IMR-90 (cell line): ENCODE data around the gene STX7. TPM values are rescaled to one million over a fixed set of nuclear protein-coding genes. Genes with fewer than 3 reads are reported as not detected.
A peak's percentile ranks its signal among the peaks of the same experiment; 100 is the strongest.

ENCODE experiments used
- ATAC-seq: fragments of 200-7000 bp; cut with Tn5 transposase; 2 replicates; pipeline ENCODE4 v1.9.1; 2020; ENCODE audit warnings: low read depth, mild to moderate bottlenecking, moderate library complexity
- BruUV-seq: library from RNA; stranded (reverse); fragments of 400-500 nt; replicated peaks from 2 replicates; lab custom pipeline; 2021; lab: Mats Ljungman, UMichigan
- CTCF ChIA-PET: fragments of 300-600 bp; formaldehyde crosslinking; extraction: SDS; loops from one replicate; lab custom pipeline; 2021; ENCODE audit warnings: antibody characterized with exemption; lab: Yijun Ruan, JAX
- POLR2A ChIA-PET: fragments of 300-600 bp; sonication (Branson Sonifier 250); formaldehyde crosslinking; loops from one replicate; lab custom pipeline; 2022; ENCODE audit warnings: antibody characterized with exemption; ENCODE audit not compliant: unreplicated experiment; lab: Charles Lee
- DNase-seq: peaks from one replicate; pipeline ENCODE4 v3.0.0; 2013
- H2AFZ ChIP-seq: replicated peaks from 2 replicates; pipeline ENCODE3; 2013; ENCODE audit warnings: low read length, mild to moderate bottlenecking; ENCODE audit not compliant: poor library complexity
- H2AK5ac ChIP-seq: 2 replicates; pipeline ENCODE4 v1.6.1; 2013; ENCODE audit warnings: low read depth, low read length, inconsistent platforms
- H2AK9ac ChIP-seq: replicated peaks from 2 replicates; pipeline ENCODE3; 2013; ENCODE audit warnings: mild to moderate bottlenecking, low read depth, low read length, moderate library complexity; ENCODE audit not compliant: poor library complexity
- H2BK120ac ChIP-seq: 2 replicates; pipeline ENCODE4 v1.6.1; 2013; ENCODE audit warnings: low read depth, low read length, inconsistent platforms
- H2BK15ac ChIP-seq: 3 replicates; pipeline ENCODE4 v1.6.1; 2013; ENCODE audit warnings: low read depth, low read length, inconsistent platforms
- H2BK20ac ChIP-seq: 2 replicates; pipeline ENCODE4 v1.6.1; 2013; ENCODE audit warnings: low read depth, mild to moderate bottlenecking, inconsistent platforms, low read length, moderate library complexity
- H2BK5ac ChIP-seq: 2 replicates; pipeline ENCODE4 v1.6.1; 2013; ENCODE audit warnings: mild to moderate bottlenecking, low read depth, low read length, inconsistent platforms; ENCODE audit not compliant: poor library complexity, severe bottlenecking
- H3K14ac ChIP-seq: replicated peaks from 2 replicates; pipeline ENCODE4 v1.6.1; 2013; ENCODE audit warnings: low read depth, low read length, inconsistent platforms
- H3K18ac ChIP-seq: 2 replicates; pipeline ENCODE4 v1.6.1; 2013; ENCODE audit warnings: low read depth, low read length, control low read depth
- H3K23ac ChIP-seq: 2 replicates; pipeline ENCODE4 v1.6.1; 2013; ENCODE audit warnings: low read depth, low read length, inconsistent platforms
- H3K27ac ChIP-seq: 2 replicates; pipeline ENCODE4 v1.5.1; 2013; ENCODE audit warnings: mild to moderate bottlenecking, control low read depth, low read length; ENCODE audit not compliant: insufficient read depth
- H3K27me3 ChIP-seq: 2 replicates; pipeline ENCODE4 v1.6.1; 2013; ENCODE audit warnings: low read length; ENCODE audit not compliant: control insufficient read depth, insufficient read depth
- H3K36me3 ChIP-seq: 2 replicates; pipeline ENCODE4 v1.6.1; 2013; ENCODE audit warnings: low read length, mixed read lengths; ENCODE audit not compliant: control insufficient read depth, insufficient read depth
- H3K4ac ChIP-seq: 2 replicates; pipeline ENCODE4 v1.6.1; 2013; ENCODE audit warnings: low read depth, low read length, inconsistent platforms
- H3K4me1 ChIP-seq: 2 replicates; pipeline ENCODE4 v1.6.1; 2013; ENCODE audit warnings: low read length, mixed read lengths; ENCODE audit not compliant: control insufficient read depth, insufficient read depth
- H3K4me2 ChIP-seq: 2 replicates; pipeline ENCODE4 v1.6.1; 2013; ENCODE audit warnings: low read depth, mild to moderate bottlenecking, control low read depth, low read length, moderate library complexity
- H3K4me3 ChIP-seq: 2 replicates; pipeline ENCODE4 v1.5.1; 2013; ENCODE audit warnings: low read depth, mild to moderate bottlenecking, control low read depth, low read length, moderate library complexity; ENCODE audit not compliant: insufficient read depth
- H3K56ac ChIP-seq: 2 replicates; pipeline ENCODE4 v1.6.1; 2013; ENCODE audit warnings: low read length, inconsistent platforms; ENCODE audit not compliant: insufficient read depth; ENCODE audit errors: extremely low read depth
- H3K79me1 ChIP-seq, 2 experiments: 2 replicates each; pipeline ENCODE4 v1.6.1; 2013; ENCODE audit warnings: low read length in 2 of 2, inconsistent platforms in 1 of 2, low read depth in 1 of 2
- H3K9ac ChIP-seq: 2 replicates; pipeline ENCODE4 v1.6.1; 2013; ENCODE audit warnings: low read depth, low read length, control low read depth
- H3K9me1 ChIP-seq: 2 replicates; pipeline ENCODE4 v1.6.1; 2013; ENCODE audit warnings: low read length, inconsistent platforms; ENCODE audit not compliant: insufficient read depth
- H3K9me3 ChIP-seq: 2 replicates; pipeline ENCODE4 v1.6.1; 2013; ENCODE audit warnings: low read length; ENCODE audit not compliant: control insufficient read depth, insufficient read depth
- H4K20me1 ChIP-seq: 2 replicates; pipeline ENCODE4 v1.6.1; 2013; ENCODE audit warnings: low read length, inconsistent platforms; ENCODE audit not compliant: insufficient read depth
- H4K5ac ChIP-seq: 2 replicates; pipeline ENCODE4 v1.6.1; 2013; ENCODE audit warnings: mild to moderate bottlenecking, low read depth, low read length, control low read depth
- H4K8ac ChIP-seq, 2 experiments: 2 replicates each; pipeline ENCODE4 v1.6.1; 2013; ENCODE audit warnings: low read depth in 2 of 2, low read length in 2 of 2, control low read depth in 1 of 2, inconsistent platforms in 1 of 2
- H4K91ac ChIP-seq: 2 replicates; pipeline ENCODE4 v1.6.1; 2013; ENCODE audit warnings: low read depth, low read length, inconsistent platforms; ENCODE audit not compliant: insufficient read depth
- CHD1 ChIP-seq: IDR thresholded peaks from 2 replicates; pipeline ENCODE4 v1.6.1; 2012; ENCODE audit warnings: low read depth, low read length, improper control_type of control experiment
- MAFK ChIP-seq: IDR thresholded peaks from 2 replicates; pipeline ENCODE4 v1.6.1; 2012; ENCODE audit warnings: low read depth, low read length, improper control_type of control experiment
- WGBS, 2 experiments: methylation state at CpG; one replicate each; pipeline versions ENCODE4 v1.1.5 to v1.1.7; 2013; ENCODE audit warnings: missing lambda C conversion rate in 2 of 2; ENCODE audit not compliant: insufficient read length in 1 of 2; ENCODE audit errors: extremely low coverage in 2 of 2; 5-methylcytosine and 5-hydroxymethylcytosine counted together
- dilution Hi-C: fragments of 300-500 bp; cut with HindIII; formaldehyde crosslinking; loops from one replicate; pipeline ENCODE4 v1.14.3; 2018; ENCODE audit warnings: low sequenced_read_pairs; ENCODE audit not compliant: unreplicated experiment
- in situ Hi-C: fragments of 300-500 bp; cut with MboI; formaldehyde crosslinking; loops from 3 replicates; pipeline ENCODE4 v1.14.3; 2019; ENCODE audit warnings: low sequenced_read_pairs, inconsistent platforms, mixed read lengths
- intact Hi-C: fragments of 100-400 bp; cut with micrococcal nuclease; formaldehyde crosslinking; loops from 2 replicates; pipeline ENCODE4 v1.10.0; 2022
- polyA plus RNA-seq, 3 experiments: library from polyadenylated mRNA; depleted of rRNA; stranded (reverse); fragments of >200 nt; gene quantifications; 2 replicates each; pipeline ENCODE4 v1.2.3, GENCODE V29; 2012; ENCODE audit warnings: low replicate concordance in 1 of 3
- total RNA-seq: library from RNA; depleted of rRNA; stranded (reverse); fragments of >200 nt; gene quantifications from 2 replicates; pipeline ENCODE4 v1.2.3, GENCODE V29; 2012

Gene STX7
- total and polyA plus RNA-seq, 2 of the 4 experiments (the other 2 are of a cell fraction): 16.5 to 35.1 TPM

DNA sequence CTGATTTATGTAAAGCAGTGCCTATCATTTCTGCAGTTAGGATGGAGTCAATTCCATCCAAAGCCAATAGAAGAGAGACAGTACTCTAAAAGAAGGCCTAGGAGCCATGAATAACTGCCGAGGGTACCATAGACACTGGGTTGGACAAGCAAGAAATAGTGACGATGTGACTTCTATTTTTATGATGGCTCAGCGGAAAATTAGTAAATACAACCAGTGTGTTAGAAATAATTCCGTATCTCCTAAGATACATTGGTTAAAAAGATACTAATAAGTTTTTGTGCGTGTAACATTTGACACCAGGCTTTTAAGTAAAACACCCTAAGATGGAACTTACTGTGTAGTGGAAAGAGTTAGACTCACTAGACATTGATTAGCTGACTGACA, 66.1 kb downstream of the STX7 start:
- H4K20me1 ChIP-seq: no peaks in the 10 kb centered on the region
- no peak overlapping the region for H4K5ac ChIP-seq
- WGBS, 2 experiments: no CpG with 5 or more reads among the region's 5 CpGs
- H2BK15ac ChIP-seq: no peak overlapping the region
- no TSS peak for BruUV-seq
- no peak overlapping the region for H3K27ac ChIP-seq
- TF ChIP-seq CHD1 (no peak), MAFK (peak; percentile 81)
- H3K4me1 ChIP-seq: 0 out of 2 replicates have a peak, but pooled peaks cover 2% of the 10 kb centered on the region
- no peak for ATAC-seq
- H3K14ac ChIP-seq: no peak overlapping the region
- H4K8ac ChIP-seq: 0 out of 4 replicates have a peak overlapping the region, but pooled peaks of 1 of the 2 experiments have one; percentile 10
- H2AK9ac ChIP-seq: no peak overlapping the region
- no peak overlapping the region for H3K4ac ChIP-seq
- H3K18ac ChIP-seq: no peak overlapping the region
- intact Hi-C loops: no loop called here
- peak overlapping the region; percentile 68 for H2BK5ac ChIP-seq
- no peaks in the 10 kb centered on the region for H3K27me3 ChIP-seq
- H4K91ac ChIP-seq: no peak overlapping the region
- H3K79me1 ChIP-seq: no peaks in the 10 kb centered on the region
- no peak overlapping the region for H3K56ac ChIP-seq
- no peak overlapping the region for H2AFZ ChIP-seq
- no peaks in the 10 kb centered on the region for H3K36me3 ChIP-seq
- H3K23ac ChIP-seq: no peak overlapping the region
- 0 out of 2 replicates have a peak, but pooled peaks cover 3% of the 10 kb centered on the region for H3K9me1 ChIP-seq
- H3K4me3 ChIP-seq: no peak overlapping the region
- H2BK20ac ChIP-seq: no peak overlapping the region
- ChIA-PET CTCF (no interaction called here), POLR2A (no interaction called here)
- no peak overlapping the region for H3K4me2 ChIP-seq
- in situ Hi-C loops: no loop called here
- dilution Hi-C loops: no loop called here
- H2AK5ac ChIP-seq: no peak overlapping the region
- no peaks in the 10 kb centered on the region; the same call in none of the 2 replicates for H3K9me3 ChIP-seq
- DNase-seq: no peak
- no peak overlapping the region for H2BK120ac ChIP-seq
- H3K9ac ChIP-seq: no peak overlapping the region
